SU-DHL-6 (cell line): Measurements from ENCODE around the gene ENDOD1.

Experiments used
- EZH2phosphoT487 ChIP-seq: fragments of 200-600 bp; sonication (generic), shearing (Covaris generic); conservative IDR thresholded peaks from 2 replicates; pipeline ENCODE4 v1.6.1; 2018; ENCODE audit warnings: mild to moderate bottlenecking, antibody characterized with exemption, low read length, moderate library complexity, mixed read lengths
- TF ChIP-seq, protein P1 (sequence below): fragments of 200-600 bp; sonication (generic); IDR thresholded peaks from one replicate; pipeline ENCODE4 v1.5.1; 2017; ENCODE audit warnings: antibody characterized with exemption, mild to moderate bottlenecking, low read length, moderate library complexity; ENCODE audit not compliant: insufficient read depth, poor library complexity, severe bottlenecking

DNA sequence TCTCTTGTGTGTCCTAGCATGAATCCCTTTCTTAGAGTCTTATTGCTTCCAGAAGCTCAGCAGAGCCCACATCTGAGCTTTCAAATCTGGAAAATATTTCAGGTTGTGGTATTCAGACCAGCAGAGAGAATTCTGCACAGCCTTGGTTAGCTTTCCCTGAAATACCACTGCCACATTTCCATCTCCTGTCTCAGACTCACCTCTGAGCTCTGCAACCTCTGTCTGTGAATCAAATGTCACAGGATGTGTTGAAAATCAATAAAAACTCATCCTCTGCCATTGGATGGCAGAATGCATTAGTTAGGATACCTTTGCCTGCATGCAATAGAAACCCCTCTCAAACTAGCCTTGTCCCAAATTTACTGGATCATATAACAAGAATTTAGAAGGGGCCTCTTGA, 47.7 kb downstream of the ENDOD1 start:
- TF ChIP-seq, protein P1, sequence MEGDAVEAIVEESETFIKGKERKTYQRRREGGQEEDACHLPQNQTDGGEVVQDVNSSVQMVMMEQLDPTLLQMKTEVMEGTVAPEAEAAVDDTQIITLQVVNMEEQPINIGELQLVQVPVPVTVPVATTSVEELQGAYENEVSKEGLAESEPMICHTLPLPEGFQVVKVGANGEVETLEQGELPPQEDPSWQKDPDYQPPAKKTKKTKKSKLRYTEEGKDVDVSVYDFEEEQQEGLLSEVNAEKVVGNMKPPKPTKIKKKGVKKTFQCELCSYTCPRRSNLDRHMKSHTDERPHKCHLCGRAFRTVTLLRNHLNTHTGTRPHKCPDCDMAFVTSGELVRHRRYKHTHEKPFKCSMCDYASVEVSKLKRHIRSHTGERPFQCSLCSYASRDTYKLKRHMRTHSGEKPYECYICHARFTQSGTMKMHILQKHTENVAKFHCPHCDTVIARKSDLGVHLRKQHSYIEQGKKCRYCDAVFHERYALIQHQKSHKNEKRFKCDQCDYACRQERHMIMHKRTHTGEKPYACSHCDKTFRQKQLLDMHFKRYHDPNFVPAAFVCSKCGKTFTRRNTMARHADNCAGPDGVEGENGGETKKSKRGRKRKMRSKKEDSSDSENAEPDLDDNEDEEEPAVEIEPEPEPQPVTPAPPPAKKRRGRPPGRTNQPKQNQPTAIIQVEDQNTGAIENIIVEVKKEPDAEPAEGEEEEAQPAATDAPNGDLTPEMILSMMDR, result no peak
- no peak for TF ChIP-seq EZH2phosphoT487
